HepG2 (cell line): Measurements from ENCODE around the gene EPHB4. TPM values are rescaled to one million over a fixed set of nuclear protein-coding genes. Genes with fewer than 3 reads are reported as not detected.

Experiments
- AHR ChIP-seq: IDR thresholded peaks from 2 replicates; pipeline ENCODE4 v1.6.1; 2018; ENCODE audit warnings: missing genetic modification reagents, missing compliant biosample characterization
- KDM5A ChIP-seq: fragments of 200-600 bp; sonication (generic); IDR thresholded peaks from 2 replicates; pipeline ENCODE4 v1.7.0; 2018; ENCODE audit warnings: antibody characterized with exemption, mild to moderate bottlenecking, low read length, borderline replicate concordance
- XBP1 ChIP-seq: sonication (generic); formaldehyde crosslinking; IDR thresholded peaks from 2 replicates; pipeline ENCODE4 v1.5.0; 2020; ENCODE audit warnings: missing genetic modification reagents
- ZEB1 ChIP-seq: IDR thresholded peaks from 2 replicates; pipeline ENCODE4 v1.6.1; 2012; ENCODE audit warnings: mild to moderate bottlenecking, low read depth, inconsistent platforms; ENCODE audit not compliant: insufficient replicate concordance
- ZIK1 ChIP-seq: sonication (generic); formaldehyde crosslinking; IDR thresholded peaks from 2 replicates; pipeline ENCODE4 v1.5.0; 2020; ENCODE audit warnings: mild to moderate bottlenecking, low read depth, missing genetic modification reagents, borderline replicate concordance
- ZNF780A ChIP-seq: sonication (generic); formaldehyde crosslinking; IDR thresholded peaks from 2 replicates; pipeline ENCODE4 v1.8.0; 2022; ENCODE audit warnings: mild to moderate bottlenecking, missing genetic modification reagents, moderate library complexity
- polyA plus RNA-seq, 8 experiments: library from polyadenylated mRNA; depleted of rRNA in 3 of 8; stranded (reverse) in 7 of 8; unstranded in 1 of 8; fragments of >200 nt; fragmentation: Illumina TruSeq in 4 of 8; extraction: Trizol in 4 of 8; gene quantifications; 2 replicates each; pipeline versions ENCODE4 v1.2.1 to v1.2.3, GENCODE V29; 2011 to 2016; ENCODE audit warnings: low read depth in 4 of 8, missing spikeins in 1 of 8, mixed read lengths in 1 of 8; ENCODE audit not compliant: insufficient read depth in 1 of 8
- total RNA-seq, 5 experiments: library from RNA; depleted of rRNA; stranded (reverse); fragments of >200 nt; fragmentation: Illumina TruSeq; extraction: Trizol; gene quantifications; 2 replicates each; pipeline ENCODE4 v1.2.3, GENCODE V29; 2016; ENCODE audit warnings: low read depth in 1 of 5
- TF ChIP-seq, protein P1 (sequence below): sonication (generic); formaldehyde crosslinking; IDR thresholded peaks from 2 replicates; pipeline ENCODE4 v1.5.0; 2020; ENCODE audit warnings: mild to moderate bottlenecking, missing genetic modification reagents
- TF ChIP-seq, protein P2 (sequence below): sonication (generic); formaldehyde crosslinking; IDR thresholded peaks from 2 replicates; pipeline ENCODE4 v1.4.0; 2020; ENCODE audit warnings: missing genetic modification reagents
- TF ChIP-seq, protein P3 (sequence below): IDR thresholded peaks from 2 replicates; pipeline ENCODE4 v1.6.1; 2016; ENCODE audit warnings: low read depth, missing genetic modification reagents, missing compliant biosample characterization
- TF ChIP-seq, protein P4 (sequence below): sonication (generic); formaldehyde crosslinking; IDR thresholded peaks from 2 replicates; pipeline ENCODE4 v1.5.1; 2020; ENCODE audit warnings: mild to moderate bottlenecking, moderate library complexity, missing genetic modification reagents
- TF ChIP-seq, protein P5 (sequence below), 2 experiments: IDR thresholded peaks; 2 replicates each; pipeline ENCODE4 v1.6.1; 2011 to 2012; ENCODE audit warnings: low read length in 2 of 2, borderline replicate concordance in 1 of 2, low read depth in 1 of 2, mild to moderate bottlenecking in 1 of 2, moderate library complexity in 1 of 2
- TF ChIP-seq, protein P6 (sequence below): sonication (generic); formaldehyde crosslinking; IDR thresholded peaks from 2 replicates; pipeline ENCODE4 v1.8.0; 2022; ENCODE audit warnings: mild to moderate bottlenecking, missing genetic modification reagents; ENCODE audit not compliant: insufficient replicate concordance

Gene EPHB4
- total and polyA plus RNA-seq, 2 of the 13 experiments (the other 11 are each of a cell fraction or from before 2014, with no cell fraction given), result 61.4 to 69.6 TPM

DNA sequence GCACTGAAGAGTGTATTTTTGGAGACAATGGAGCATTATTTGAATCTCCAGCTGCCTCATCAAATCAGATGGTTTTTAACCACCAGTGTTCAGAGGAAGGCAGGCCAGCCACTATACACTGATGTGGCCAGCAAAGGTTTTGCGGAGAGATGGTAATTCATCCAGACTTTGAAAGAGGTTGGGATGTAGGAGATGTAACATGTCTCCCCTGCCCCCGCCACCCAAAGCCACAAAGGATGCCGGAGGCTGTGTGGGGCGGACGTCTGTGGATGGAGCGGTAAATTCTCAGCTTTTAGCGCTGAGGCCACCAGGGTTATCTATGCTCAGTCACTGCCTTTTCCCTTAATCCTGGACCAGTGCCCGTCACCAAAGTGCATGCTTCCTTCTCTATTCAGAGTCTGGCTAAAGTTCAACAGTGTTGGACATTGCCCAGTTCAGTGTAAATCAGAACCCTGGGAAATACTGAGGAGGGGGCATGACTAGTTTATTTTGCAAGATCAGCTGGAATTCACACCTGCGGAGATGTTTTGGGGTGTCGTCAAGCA, 36.2 kb upstream of the EPHB4 start (continued):
- TF ChIP-seq, protein P1, sequence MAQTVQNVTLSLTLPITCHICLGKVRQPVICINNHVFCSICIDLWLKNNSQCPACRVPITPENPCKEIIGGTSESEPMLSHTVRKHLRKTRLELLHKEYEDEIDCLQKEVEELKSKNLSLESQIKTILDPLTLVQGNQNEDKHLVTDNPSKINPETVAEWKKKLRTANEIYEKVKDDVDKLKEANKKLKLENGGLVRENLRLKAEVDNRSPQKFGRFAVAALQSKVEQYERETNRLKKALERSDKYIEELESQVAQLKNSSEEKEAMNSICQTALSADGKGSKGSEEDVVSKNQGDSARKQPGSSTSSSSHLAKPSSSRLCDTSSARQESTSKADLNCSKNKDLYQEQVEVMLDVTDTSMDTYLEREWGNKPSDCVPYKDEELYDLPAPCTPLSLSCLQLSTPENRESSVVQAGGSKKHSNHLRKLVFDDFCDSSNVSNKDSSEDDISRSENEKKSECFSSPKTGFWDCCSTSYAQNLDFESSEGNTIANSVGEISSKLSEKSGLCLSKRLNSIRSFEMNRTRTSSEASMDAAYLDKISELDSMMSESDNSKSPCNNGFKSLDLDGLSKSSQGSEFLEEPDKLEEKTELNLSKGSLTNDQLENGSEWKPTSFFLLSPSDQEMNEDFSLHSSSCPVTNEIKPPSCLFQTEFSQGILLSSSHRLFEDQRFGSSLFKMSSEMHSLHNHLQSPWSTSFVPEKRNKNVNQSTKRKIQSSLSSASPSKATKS (CRISPR knock-in tag), result no peak
- TF ChIP-seq ZIK1, result no peak
- TF ChIP-seq, protein P2, sequence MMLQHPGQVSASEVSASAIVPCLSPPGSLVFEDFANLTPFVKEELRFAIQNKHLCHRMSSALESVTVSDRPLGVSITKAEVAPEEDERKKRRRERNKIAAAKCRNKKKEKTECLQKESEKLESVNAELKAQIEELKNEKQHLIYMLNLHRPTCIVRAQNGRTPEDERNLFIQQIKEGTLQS (CRISPR knock-in tag), result no peak
- TF ChIP-seq, protein P3, sequence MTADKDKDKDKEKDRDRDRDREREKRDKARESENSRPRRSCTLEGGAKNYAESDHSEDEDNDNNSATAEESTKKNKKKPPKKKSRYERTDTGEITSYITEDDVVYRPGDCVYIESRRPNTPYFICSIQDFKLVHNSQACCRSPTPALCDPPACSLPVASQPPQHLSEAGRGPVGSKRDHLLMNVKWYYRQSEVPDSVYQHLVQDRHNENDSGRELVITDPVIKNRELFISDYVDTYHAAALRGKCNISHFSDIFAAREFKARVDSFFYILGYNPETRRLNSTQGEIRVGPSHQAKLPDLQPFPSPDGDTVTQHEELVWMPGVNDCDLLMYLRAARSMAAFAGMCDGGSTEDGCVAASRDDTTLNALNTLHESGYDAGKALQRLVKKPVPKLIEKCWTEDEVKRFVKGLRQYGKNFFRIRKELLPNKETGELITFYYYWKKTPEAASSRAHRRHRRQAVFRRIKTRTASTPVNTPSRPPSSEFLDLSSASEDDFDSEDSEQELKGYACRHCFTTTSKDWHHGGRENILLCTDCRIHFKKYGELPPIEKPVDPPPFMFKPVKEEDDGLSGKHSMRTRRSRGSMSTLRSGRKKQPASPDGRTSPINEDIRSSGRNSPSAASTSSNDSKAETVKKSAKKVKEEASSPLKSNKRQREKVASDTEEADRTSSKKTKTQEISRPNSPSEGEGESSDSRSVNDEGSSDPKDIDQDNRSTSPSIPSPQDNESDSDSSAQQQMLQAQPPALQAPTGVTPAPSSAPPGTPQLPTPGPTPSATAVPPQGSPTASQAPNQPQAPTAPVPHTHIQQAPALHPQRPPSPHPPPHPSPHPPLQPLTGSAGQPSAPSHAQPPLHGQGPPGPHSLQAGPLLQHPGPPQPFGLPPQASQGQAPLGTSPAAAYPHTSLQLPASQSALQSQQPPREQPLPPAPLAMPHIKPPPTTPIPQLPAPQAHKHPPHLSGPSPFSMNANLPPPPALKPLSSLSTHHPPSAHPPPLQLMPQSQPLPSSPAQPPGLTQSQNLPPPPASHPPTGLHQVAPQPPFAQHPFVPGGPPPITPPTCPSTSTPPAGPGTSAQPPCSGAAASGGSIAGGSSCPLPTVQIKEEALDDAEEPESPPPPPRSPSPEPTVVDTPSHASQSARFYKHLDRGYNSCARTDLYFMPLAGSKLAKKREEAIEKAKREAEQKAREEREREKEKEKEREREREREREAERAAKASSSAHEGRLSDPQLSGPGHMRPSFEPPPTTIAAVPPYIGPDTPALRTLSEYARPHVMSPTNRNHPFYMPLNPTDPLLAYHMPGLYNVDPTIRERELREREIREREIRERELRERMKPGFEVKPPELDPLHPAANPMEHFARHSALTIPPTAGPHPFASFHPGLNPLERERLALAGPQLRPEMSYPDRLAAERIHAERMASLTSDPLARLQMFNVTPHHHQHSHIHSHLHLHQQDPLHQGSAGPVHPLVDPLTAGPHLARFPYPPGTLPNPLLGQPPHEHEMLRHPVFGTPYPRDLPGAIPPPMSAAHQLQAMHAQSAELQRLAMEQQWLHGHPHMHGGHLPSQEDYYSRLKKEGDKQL (CRISPR knock-in tag), result no peak
- no peak for TF ChIP-seq KDM5A
- TF ChIP-seq XBP1 (CRISPR knock-in tag), result no peak
- TF ChIP-seq ZNF780A, result no peak
- TF ChIP-seq, protein P4, sequence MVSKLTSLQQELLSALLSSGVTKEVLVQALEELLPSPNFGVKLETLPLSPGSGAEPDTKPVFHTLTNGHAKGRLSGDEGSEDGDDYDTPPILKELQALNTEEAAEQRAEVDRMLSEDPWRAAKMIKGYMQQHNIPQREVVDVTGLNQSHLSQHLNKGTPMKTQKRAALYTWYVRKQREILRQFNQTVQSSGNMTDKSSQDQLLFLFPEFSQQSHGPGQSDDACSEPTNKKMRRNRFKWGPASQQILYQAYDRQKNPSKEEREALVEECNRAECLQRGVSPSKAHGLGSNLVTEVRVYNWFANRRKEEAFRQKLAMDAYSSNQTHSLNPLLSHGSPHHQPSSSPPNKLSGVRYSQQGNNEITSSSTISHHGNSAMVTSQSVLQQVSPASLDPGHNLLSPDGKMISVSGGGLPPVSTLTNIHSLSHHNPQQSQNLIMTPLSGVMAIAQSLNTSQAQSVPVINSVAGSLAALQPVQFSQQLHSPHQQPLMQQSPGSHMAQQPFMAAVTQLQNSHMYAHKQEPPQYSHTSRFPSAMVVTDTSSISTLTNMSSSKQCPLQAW (CRISPR knock-in tag), result peak; percentile 59; the same call in 1 of the 2 replicates
- TF ChIP-seq, protein P5, sequence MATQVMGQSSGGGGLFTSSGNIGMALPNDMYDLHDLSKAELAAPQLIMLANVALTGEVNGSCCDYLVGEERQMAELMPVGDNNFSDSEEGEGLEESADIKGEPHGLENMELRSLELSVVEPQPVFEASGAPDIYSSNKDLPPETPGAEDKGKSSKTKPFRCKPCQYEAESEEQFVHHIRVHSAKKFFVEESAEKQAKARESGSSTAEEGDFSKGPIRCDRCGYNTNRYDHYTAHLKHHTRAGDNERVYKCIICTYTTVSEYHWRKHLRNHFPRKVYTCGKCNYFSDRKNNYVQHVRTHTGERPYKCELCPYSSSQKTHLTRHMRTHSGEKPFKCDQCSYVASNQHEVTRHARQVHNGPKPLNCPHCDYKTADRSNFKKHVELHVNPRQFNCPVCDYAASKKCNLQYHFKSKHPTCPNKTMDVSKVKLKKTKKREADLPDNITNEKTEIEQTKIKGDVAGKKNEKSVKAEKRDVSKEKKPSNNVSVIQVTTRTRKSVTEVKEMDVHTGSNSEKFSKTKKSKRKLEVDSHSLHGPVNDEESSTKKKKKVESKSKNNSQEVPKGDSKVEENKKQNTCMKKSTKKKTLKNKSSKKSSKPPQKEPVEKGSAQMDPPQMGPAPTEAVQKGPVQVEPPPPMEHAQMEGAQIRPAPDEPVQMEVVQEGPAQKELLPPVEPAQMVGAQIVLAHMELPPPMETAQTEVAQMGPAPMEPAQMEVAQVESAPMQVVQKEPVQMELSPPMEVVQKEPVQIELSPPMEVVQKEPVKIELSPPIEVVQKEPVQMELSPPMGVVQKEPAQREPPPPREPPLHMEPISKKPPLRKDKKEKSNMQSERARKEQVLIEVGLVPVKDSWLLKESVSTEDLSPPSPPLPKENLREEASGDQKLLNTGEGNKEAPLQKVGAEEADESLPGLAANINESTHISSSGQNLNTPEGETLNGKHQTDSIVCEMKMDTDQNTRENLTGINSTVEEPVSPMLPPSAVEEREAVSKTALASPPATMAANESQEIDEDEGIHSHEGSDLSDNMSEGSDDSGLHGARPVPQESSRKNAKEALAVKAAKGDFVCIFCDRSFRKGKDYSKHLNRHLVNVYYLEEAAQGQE (IDR thresholded peaks at IDR 0.05; ENCODE audit: borderline replicate concordance in 1 of 2, low read depth in 1 of 2, low read length in 2 of 2), result no peak
- no peak for TF ChIP-seq AHR
- TF ChIP-seq, protein P6, sequence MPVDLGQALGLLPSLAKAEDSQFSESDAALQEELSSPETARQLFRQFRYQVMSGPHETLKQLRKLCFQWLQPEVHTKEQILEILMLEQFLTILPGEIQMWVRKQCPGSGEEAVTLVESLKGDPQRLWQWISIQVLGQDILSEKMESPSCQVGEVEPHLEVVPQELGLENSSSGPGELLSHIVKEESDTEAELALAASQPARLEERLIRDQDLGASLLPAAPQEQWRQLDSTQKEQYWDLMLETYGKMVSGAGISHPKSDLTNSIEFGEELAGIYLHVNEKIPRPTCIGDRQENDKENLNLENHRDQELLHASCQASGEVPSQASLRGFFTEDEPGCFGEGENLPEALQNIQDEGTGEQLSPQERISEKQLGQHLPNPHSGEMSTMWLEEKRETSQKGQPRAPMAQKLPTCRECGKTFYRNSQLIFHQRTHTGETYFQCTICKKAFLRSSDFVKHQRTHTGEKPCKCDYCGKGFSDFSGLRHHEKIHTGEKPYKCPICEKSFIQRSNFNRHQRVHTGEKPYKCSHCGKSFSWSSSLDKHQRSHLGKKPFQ (CRISPR knock-in tag), result no peak
- no peak for TF ChIP-seq ZEB1
